Thyroid gland (tissue), 4 donors: Measurements from ENCODE around the gene TMPO.

ENCODE experiments used
- POLR2A ChIP-seq, 2 donors: fragments of 450-650 bp; IDR thresholded peaks; one replicate each; pipeline ENCODE4 v1.6.1; 2017; ENCODE audit warnings: antibody characterized with exemption in 2 of 2, mild to moderate bottlenecking in 2 of 2, moderate library complexity in 1 of 2
- TF ChIP-seq, protein P1 (sequence below), 6 experiments: fragments of 200-600 bp in 3 of 6; fragments of 450-650 bp in 3 of 6; sonication (generic) in 3 of 6; IDR thresholded peaks; one replicate each; pipeline ENCODE4 v1.5.1; 2016 to 2019; ENCODE audit warnings: antibody characterized with exemption in 6 of 6, mild to moderate bottlenecking in 2 of 6, inconsistent platforms in 1 of 6, moderate library complexity in 1 of 6

DNA sequence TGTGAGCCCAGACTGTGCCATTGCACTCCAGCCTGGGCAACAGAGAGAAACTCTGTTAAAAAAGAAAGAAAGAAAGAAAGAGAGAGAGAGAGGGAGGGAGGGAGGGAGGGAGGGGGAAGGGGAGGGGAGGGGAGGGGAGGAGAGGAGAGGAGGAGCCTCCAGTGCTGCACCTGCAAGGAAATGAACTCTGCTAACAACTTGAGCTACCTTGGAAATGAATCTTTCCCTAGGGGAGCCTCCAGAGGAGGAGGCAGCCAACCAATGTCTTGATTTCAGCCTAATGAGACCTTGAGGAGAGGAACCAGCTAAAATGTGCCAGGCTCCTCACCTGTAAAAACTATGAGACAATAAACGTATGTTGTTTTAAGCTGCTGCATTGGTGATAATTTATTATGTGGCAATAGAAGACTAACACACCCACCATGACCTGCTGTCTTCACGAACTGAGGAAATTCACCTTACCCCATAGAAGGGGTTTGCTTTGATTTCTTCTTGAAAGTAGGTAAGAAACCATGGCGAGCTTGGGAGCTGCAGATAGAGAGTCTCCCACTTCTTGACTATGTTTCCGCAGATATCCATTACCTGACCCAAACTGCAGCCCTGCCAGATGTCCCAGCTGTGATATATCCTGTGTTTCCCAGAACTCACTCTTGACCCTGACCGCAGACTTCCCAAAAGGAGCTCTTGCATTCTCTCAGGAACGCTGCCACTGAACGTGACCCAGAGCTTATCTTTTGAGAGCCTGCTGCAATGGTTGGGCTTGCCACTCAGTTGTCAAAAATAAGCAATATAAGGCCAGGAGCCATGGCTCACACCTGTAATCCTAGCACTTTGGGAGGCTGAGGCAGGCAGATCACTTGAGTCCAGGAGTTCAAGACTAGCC is 31.5 kb upstream of the TMPO start:
- TF ChIP-seq POLR2A (IDR thresholded peaks at IDR 0.05): no peak
- TF ChIP-seq, protein P1, sequence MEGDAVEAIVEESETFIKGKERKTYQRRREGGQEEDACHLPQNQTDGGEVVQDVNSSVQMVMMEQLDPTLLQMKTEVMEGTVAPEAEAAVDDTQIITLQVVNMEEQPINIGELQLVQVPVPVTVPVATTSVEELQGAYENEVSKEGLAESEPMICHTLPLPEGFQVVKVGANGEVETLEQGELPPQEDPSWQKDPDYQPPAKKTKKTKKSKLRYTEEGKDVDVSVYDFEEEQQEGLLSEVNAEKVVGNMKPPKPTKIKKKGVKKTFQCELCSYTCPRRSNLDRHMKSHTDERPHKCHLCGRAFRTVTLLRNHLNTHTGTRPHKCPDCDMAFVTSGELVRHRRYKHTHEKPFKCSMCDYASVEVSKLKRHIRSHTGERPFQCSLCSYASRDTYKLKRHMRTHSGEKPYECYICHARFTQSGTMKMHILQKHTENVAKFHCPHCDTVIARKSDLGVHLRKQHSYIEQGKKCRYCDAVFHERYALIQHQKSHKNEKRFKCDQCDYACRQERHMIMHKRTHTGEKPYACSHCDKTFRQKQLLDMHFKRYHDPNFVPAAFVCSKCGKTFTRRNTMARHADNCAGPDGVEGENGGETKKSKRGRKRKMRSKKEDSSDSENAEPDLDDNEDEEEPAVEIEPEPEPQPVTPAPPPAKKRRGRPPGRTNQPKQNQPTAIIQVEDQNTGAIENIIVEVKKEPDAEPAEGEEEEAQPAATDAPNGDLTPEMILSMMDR (IDR thresholded peaks at IDR 0.05): no peak
